Mucosa of gallbladder (tissue), 1 donor: ENCODE data around the gene RNFT1. TPM values are rescaled to one million over a fixed set of nuclear protein-coding genes. Genes with fewer than 3 reads are reported as not detected.
"Not testable (repeated sequence)": the region's sequence is repeated elsewhere in the genome, so short reads cannot be mapped to it uniquely, and the experiment has no call there.

Experiments used
- DNase-seq: peaks from one replicate; pipeline ENCODE4 v3.0.0-alpha.2; 2020; ENCODE audit warnings: low spot score
- total RNA-seq: library from RNA; stranded (reverse); gene quantifications from one replicate; pipeline ENCODE4 v1.2.1, GENCODE V29; 2021
- donor health status: DM: no; HTN: no; CAD: no.

RNFT1 gene
- 21.4 TPM for total RNA-seq

GRCh38 chr17:59964482-59965328 is at the start of gene RNFT1:
RNFT1 (minus strand) TSS chr17:59964740; CDS start chr17:59964663, 77 bp downstream.
- DNase-seq = peak; percentile 89

- not testable (repeated sequence) for DNase-seq
These were observed 44.8 kb upstream of the RNFT1 start for GRCh38 chr17:60009326-60009725.

- DNase-seq = not testable (repeated sequence)
These were observed 43.8 kb upstream of the RNFT1 start for GRCh38 chr17:60008377-60008776.

- DNase-seq = no peak
These were observed 41.6 kb upstream of the RNFT1 start for GRCh38 chr17:60006160-60006559.

GRCh38 chr17:60004561-60004960 is 40.0 kb upstream of the RNFT1 start:
- not testable (repeated sequence) for DNase-seq

- DNase-seq = not testable (repeated sequence)
These were observed 37.9 kb upstream of the RNFT1 start for GRCh38 chr17:60002405-60002804.

- not testable (repeated sequence) for DNase-seq
These were observed 32.1 kb upstream of the RNFT1 start for GRCh38 chr17:59996608-59997007.

GRCh38 chr17:59975166-59975565 is 10.6 kb upstream of the RNFT1 start:
- DNase-seq = not testable (repeated sequence)

- DNase-seq = not testable (repeated sequence)
These were observed 8.9 kb upstream of the RNFT1 start for GRCh38 chr17:59973483-59973882.

GRCh38 chr17:59972778-59973177 is 8.2 kb upstream of the RNFT1 start:
- DNase-seq = no peak

- not testable (repeated sequence) for DNase-seq
These were observed 7.2 kb upstream of the RNFT1 start for GRCh38 chr17:59971771-59972170.

- DNase-seq = peak; percentile 37
These were observed 630 bp downstream of the RNFT1 start for GRCh38 chr17:59963738-59964481.

GRCh38 chr17:59962739-59963318 is 1.7 kb downstream of the RNFT1 start:
- DNase-seq = no peak

- not testable (repeated sequence) for DNase-seq
These were observed 5.0 kb downstream of the RNFT1 start for GRCh38 chr17:59959574-59959973.

GRCh38 chr17:59954856-59955255 is 9.7 kb downstream of the RNFT1 start:
- DNase-seq = no peak

- DNase-seq = no peak
These were observed 14.5 kb downstream of the RNFT1 start for GRCh38 chr17:59950049-59950448.

- DNase-seq = not testable (repeated sequence)
These were observed 17.2 kb downstream of the RNFT1 start for GRCh38 chr17:59947310-59947709.

- DNase-seq = not testable (repeated sequence)
These were observed 18.1 kb downstream of the RNFT1 start for GRCh38 chr17:59946433-59946832.

GRCh38 chr17:59941131-59941530 is 23.4 kb downstream of the RNFT1 start:
- no peak for DNase-seq

- not testable (repeated sequence) for DNase-seq
These were observed 23.8 kb downstream of the RNFT1 start for GRCh38 chr17:59940697-59941096.

- DNase-seq = not testable (repeated sequence)
These were observed 31.2 kb downstream of the RNFT1 start for GRCh38 chr17:59933317-59933716.

GRCh38 chr17:59930768-59931167 is 33.8 kb downstream of the RNFT1 start:
- DNase-seq = not testable (repeated sequence)
